Measurements from ENCODE around the gene FAM78A.

DNA sequence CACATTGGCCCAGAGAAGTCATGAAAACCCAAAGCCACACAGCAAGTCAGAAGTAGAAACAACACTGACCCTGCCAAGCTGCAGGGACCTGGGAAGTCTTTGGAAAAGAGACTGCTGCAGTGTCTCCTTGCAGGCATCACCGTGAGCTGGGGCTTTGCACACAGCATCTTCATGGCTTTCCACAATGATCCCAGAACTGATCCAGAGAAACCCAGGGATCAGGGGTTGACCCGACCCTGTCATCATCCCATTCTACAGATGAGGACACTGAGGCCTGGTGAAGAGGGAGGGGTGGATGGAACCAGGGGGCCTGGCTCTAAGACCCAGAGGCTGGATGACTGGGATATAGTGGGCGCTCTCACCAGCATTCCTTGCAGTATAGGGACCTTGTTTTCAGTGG is 4.3 kb upstream of the FAM78A start:
- no peak for TF ChIP-seq MXI1 (conservative IDR thresholded peaks at IDR 0.05; ENCODE audit: poor library complexity, severe bottlenecking)
- TF ChIP-seq, protein P1, sequence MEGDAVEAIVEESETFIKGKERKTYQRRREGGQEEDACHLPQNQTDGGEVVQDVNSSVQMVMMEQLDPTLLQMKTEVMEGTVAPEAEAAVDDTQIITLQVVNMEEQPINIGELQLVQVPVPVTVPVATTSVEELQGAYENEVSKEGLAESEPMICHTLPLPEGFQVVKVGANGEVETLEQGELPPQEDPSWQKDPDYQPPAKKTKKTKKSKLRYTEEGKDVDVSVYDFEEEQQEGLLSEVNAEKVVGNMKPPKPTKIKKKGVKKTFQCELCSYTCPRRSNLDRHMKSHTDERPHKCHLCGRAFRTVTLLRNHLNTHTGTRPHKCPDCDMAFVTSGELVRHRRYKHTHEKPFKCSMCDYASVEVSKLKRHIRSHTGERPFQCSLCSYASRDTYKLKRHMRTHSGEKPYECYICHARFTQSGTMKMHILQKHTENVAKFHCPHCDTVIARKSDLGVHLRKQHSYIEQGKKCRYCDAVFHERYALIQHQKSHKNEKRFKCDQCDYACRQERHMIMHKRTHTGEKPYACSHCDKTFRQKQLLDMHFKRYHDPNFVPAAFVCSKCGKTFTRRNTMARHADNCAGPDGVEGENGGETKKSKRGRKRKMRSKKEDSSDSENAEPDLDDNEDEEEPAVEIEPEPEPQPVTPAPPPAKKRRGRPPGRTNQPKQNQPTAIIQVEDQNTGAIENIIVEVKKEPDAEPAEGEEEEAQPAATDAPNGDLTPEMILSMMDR (IDR thresholded peaks at IDR 0.05; ENCODE audit: poor library complexity, severe bottlenecking) = no peak
- no peak for TF ChIP-seq EP300 (conservative IDR thresholded peaks at IDR 0.05; ENCODE audit: poor library complexity, severe bottlenecking)
